H1 (cell line): Measurements from ENCODE around the gene ENTR1. TPM values are rescaled to one million over a fixed set of nuclear protein-coding genes. Genes with fewer than 3 reads are reported as not detected.

Experiments
- CTCF ChIA-PET: fragments of 300-600 bp; sonication (Branson Sonifier 250); formaldehyde crosslinking; loops from one replicate; lab custom pipeline; 2021; ENCODE audit not compliant: partially characterized antibody; lab: Charles Lee
- POLR2A ChIA-PET: fragments of 300-600 bp; sonication (Branson Sonifier 250); formaldehyde crosslinking; loops from one replicate; lab custom pipeline; 2021; ENCODE audit warnings: inconsistent platforms; ENCODE audit not compliant: partially characterized antibody; lab: Charles Lee
- DNase-seq, 2 experiments: peaks; one replicate each; pipeline versions ENCODE4 v3.0.0 to v3.0.0-alpha.2; 2010 to 2022; ENCODE audit warnings: low spot score in 2 of 2, low read depth in 1 of 2, mixed read lengths in 1 of 2
- FAIRE-seq: peaks from 2 replicates; lab custom pipeline; 2011; peaks lifted over from hg19 to GRCh38; lab: Jason Lieb, UNC
- H2AFZ ChIP-seq: 2 replicates; pipeline ENCODE4 v1.8.1; 2012; ENCODE audit warnings: low read length, inconsistent platforms
- H2AK5ac ChIP-seq: 2 replicates; pipeline ENCODE4 v1.6.1; 2013; ENCODE audit warnings: low read depth, low read length
- H2BK120ac ChIP-seq: replicated peaks from 2 replicates; pipeline ENCODE3; 2013; ENCODE audit warnings: low read depth, low read length, inconsistent platforms
- H2BK12ac ChIP-seq: 2 replicates; pipeline ENCODE4 v1.6.1; 2013; ENCODE audit warnings: low read depth, low read length
- H2BK15ac ChIP-seq: 2 replicates; pipeline ENCODE4 v1.6.1; 2013; ENCODE audit warnings: low read length
- H2BK20ac ChIP-seq: 2 replicates; pipeline ENCODE4 v1.6.1; 2013; ENCODE audit warnings: low read length
- H2BK5ac ChIP-seq: 2 replicates; pipeline ENCODE4 v1.6.1; 2013; ENCODE audit warnings: low read depth, low read length
- H3K14ac ChIP-seq: 2 replicates; pipeline ENCODE4 v1.6.1; 2013; ENCODE audit warnings: inconsistent platforms; ENCODE audit not compliant: insufficient read length
- H3K18ac ChIP-seq: 2 replicates; pipeline ENCODE4 v1.6.1; 2013; ENCODE audit warnings: low read length; ENCODE audit errors: extremely low read depth
- H3K23ac ChIP-seq: 2 replicates; pipeline ENCODE4 v1.6.1; 2013; ENCODE audit warnings: inconsistent platforms; ENCODE audit not compliant: insufficient read length
- H3K23me2 ChIP-seq: 2 replicates; pipeline ENCODE4 v1.6.1; 2013; ENCODE audit warnings: low read depth, low read length
- H3K27ac ChIP-seq: 2 replicates; pipeline ENCODE4 v1.6.1; 2011; ENCODE audit warnings: low read depth, low read length, inconsistent platforms
- H3K27me3 ChIP-seq, 4 experiments: replicated peaks in 1 of 4; 1 replicate in 1 of 4; 2 replicates in 3 of 4; pipeline versions ENCODE4 v1.6.1 to v1.8.1; 2011 to 2013; ENCODE audit warnings: low read length in 3 of 4, mild to moderate bottlenecking in 3 of 4, inconsistent platforms in 2 of 4, mixed read lengths in 2 of 4, moderate library complexity in 1 of 4; ENCODE audit not compliant: control insufficient read depth in 3 of 4, insufficient read depth in 3 of 4; ENCODE audit errors: extremely low read depth in 1 of 4
- H3K36me3 ChIP-seq, 4 experiments: 2 replicates each; pipeline versions ENCODE4 v1.6.1 to v1.8.1; 2011 to 2013; ENCODE audit warnings: mild to moderate bottlenecking in 4 of 4, low read length in 3 of 4, moderate library complexity in 2 of 4, control low read depth in 1 of 4, inconsistent platforms in 1 of 4; ENCODE audit not compliant: insufficient read depth in 4 of 4, control insufficient read depth in 2 of 4
- H3K4ac ChIP-seq: replicated peaks from 2 replicates; pipeline ENCODE3; 2013; ENCODE audit warnings: low read length, low read depth, mixed read lengths, inconsistent platforms; ENCODE audit not compliant: insufficient read length
- H3K4me1 ChIP-seq, 4 experiments: replicated peaks in 1 of 4; 1 replicate in 1 of 4; 2 replicates in 3 of 4; pipeline versions ENCODE4 v1.6.1 to v1.8.1; 2011 to 2013; ENCODE audit warnings: low read length in 3 of 4, inconsistent platforms in 2 of 4, mixed read lengths in 1 of 4; ENCODE audit not compliant: insufficient read depth in 4 of 4, control insufficient read depth in 3 of 4
- H3K4me2 ChIP-seq, 2 experiments: 2 replicates each; pipeline versions ENCODE4 v1.6.1 to v1.8.1; 2011 to 2013; ENCODE audit warnings: low read depth in 2 of 2, low read length in 2 of 2, control low read depth in 1 of 2, inconsistent platforms in 1 of 2, mild to moderate bottlenecking in 1 of 2; ENCODE audit not compliant: insufficient read depth in 1 of 2
- H3K4me3 ChIP-seq, 4 experiments: fragments of 200-600, 300-600 bp in 1 of 4; sonication (generic), shearing (Covaris generic), sonication (Bioruptor Twin) in 1 of 4; 2 replicates each; pipeline versions ENCODE4 v1.5.1 to v1.8.1; 2011 to 2016; ENCODE audit warnings: low read length in 4 of 4, low read depth in 3 of 4, control low read depth in 2 of 4, inconsistent platforms in 2 of 4, mild to moderate bottlenecking in 2 of 4, mixed read lengths in 1 of 4, moderate library complexity in 1 of 4; ENCODE audit not compliant: insufficient read depth in 2 of 4; ENCODE audit errors: extremely low read depth in 1 of 4
- H3K56ac ChIP-seq: replicated peaks from 2 replicates; pipeline ENCODE3; 2013; ENCODE audit warnings: low read depth, mild to moderate bottlenecking, mixed read lengths, low read length, inconsistent platforms; ENCODE audit not compliant: insufficient read length
- H3K79me1 ChIP-seq: 2 replicates; pipeline ENCODE4 v1.6.1; 2013; ENCODE audit warnings: low read depth, low read length, control low read depth
- H3K79me2 ChIP-seq, 2 experiments: 2 replicates each; pipeline versions ENCODE4 v1.6.1 to v1.8.1; 2012 to 2013; ENCODE audit warnings: low read length in 2 of 2, mild to moderate bottlenecking in 2 of 2, inconsistent platforms in 1 of 2; ENCODE audit not compliant: insufficient read depth in 2 of 2, control insufficient read depth in 1 of 2
- H3K9ac ChIP-seq, 4 experiments: replicated peaks in 1 of 4; 1 replicate in 1 of 4; 2 replicates in 3 of 4; pipeline versions ENCODE4 v1.6.1 to v1.8.1; 2011 to 2013; ENCODE audit warnings: low read depth in 3 of 4, low read length in 3 of 4, control low read depth in 2 of 4, mild to moderate bottlenecking in 2 of 4, moderate library complexity in 2 of 4, inconsistent platforms in 1 of 4; ENCODE audit errors: extremely low read depth in 1 of 4
- H3K9me3 ChIP-seq, 2 experiments: 2 replicates each; pipeline versions ENCODE4 v1.6.1 to v1.8.1; 2012 to 2013; ENCODE audit warnings: mild to moderate bottlenecking in 2 of 2, moderate library complexity in 2 of 2, control low read depth in 1 of 2, inconsistent platforms in 1 of 2, low read depth in 1 of 2, low read length in 1 of 2, mixed read lengths in 1 of 2; ENCODE audit not compliant: insufficient read depth in 2 of 2
- H4K20me1 ChIP-seq, 2 experiments: replicated peaks in 1 of 2; 2 replicates each; pipeline versions ENCODE3 to v1.8.1; 2011 to 2013; ENCODE audit warnings: inconsistent platforms in 2 of 2, low read length in 2 of 2, mild to moderate bottlenecking in 1 of 2; ENCODE audit not compliant: insufficient read depth in 2 of 2, control insufficient read depth in 1 of 2
- H4K5ac ChIP-seq: 2 replicates; pipeline ENCODE4 v1.6.1; 2013; ENCODE audit warnings: low read length, low read depth, mixed read lengths, inconsistent platforms; ENCODE audit not compliant: insufficient read length
- H4K8ac ChIP-seq: 2 replicates; pipeline ENCODE4 v1.8.0; 2013; ENCODE audit warnings: mild to moderate bottlenecking, moderate library complexity, low read length, inconsistent platforms; ENCODE audit not compliant: insufficient read depth; ENCODE audit errors: extremely low read depth
- H4K91ac ChIP-seq: replicated peaks from 2 replicates; pipeline ENCODE3; 2013; ENCODE audit warnings: low read length, mixed read lengths, inconsistent platforms; ENCODE audit not compliant: insufficient read length
- POLR2AphosphoS5 ChIP-seq: IDR thresholded peaks from 2 replicates; pipeline ENCODE4 v1.6.1; 2011; ENCODE audit warnings: low read depth, low read length
- TAF7 ChIP-seq: optimal IDR thresholded peaks from 2 replicates; pipeline ENCODE3; 2011; ENCODE audit warnings: low read depth, mild to moderate bottlenecking, inconsistent platforms, low read length, moderate library complexity, borderline replicate concordance
- TCF12 ChIP-seq: IDR thresholded peaks from 2 replicates; pipeline ENCODE4 v1.6.1; 2011; ENCODE audit warnings: low read depth, mild to moderate bottlenecking, low read length
- WGBS, 2 experiments: shearing (Covaris generic) in 1 of 2; methylation state at CpG; one replicate each; pipeline versions ENCODE4 v1.1.6 to v1.1.7; 2013 to 2015; ENCODE audit warnings: low lambda C conversion rate in 2 of 2, mixed read lengths in 2 of 2, inconsistent platforms in 1 of 2, low coverage in 1 of 2, missing lambda C conversion rate in 1 of 2; ENCODE audit not compliant: insufficient replicate concordance in 2 of 2, insufficient coverage in 1 of 2, insufficient read length in 1 of 2; ENCODE audit errors: extremely low coverage in 1 of 2, missing lambda C conversion rate in 1 of 2; 5-methylcytosine and 5-hydroxymethylcytosine counted together
- polyA plus RNA-seq, 7 experiments: library from polyadenylated mRNA; depleted of rRNA in 3 of 7; stranded (reverse) in 5 of 7; unstranded in 2 of 7; fragments of >200 nt in 5 of 7; fragments of 200-250 nt in 2 of 7; gene quantifications; 1 replicate in 5 of 7; 2 replicates in 1 of 7; 4 replicates in 1 of 7; pipeline versions ENCODE4 v1.2.1 to v1.2.3, GENCODE V29; 2011 to 2013; ENCODE audit warnings: missing spikeins in 2 of 7, mixed read lengths in 2 of 7
- total RNA-seq: library from RNA; stranded (reverse); fragmentation: NEBNext Ultra II Directional; extraction: Animal tissue kit (Norgen Biotek cat#: 25700); gene quantifications from 2 replicates; pipeline ENCODE4 v1.2.1, GENCODE V29; 2021
- TF ChIP-seq, protein P1 (sequence below): IDR thresholded peaks from 2 replicates; pipeline ENCODE4 v1.6.1; 2012; ENCODE audit warnings: low read length, inconsistent platforms
- TF ChIP-seq, protein P2 (sequence below), 3 experiments: IDR thresholded peaks; 1 replicate in 2 of 3; 2 replicates in 1 of 3; pipeline versions ENCODE4 v1.5.1 to v1.6.1; 2011; ENCODE audit warnings: low read length in 3 of 3, mild to moderate bottlenecking in 3 of 3, inconsistent platforms in 2 of 3, low read depth in 1 of 3, moderate library complexity in 1 of 3; ENCODE audit not compliant: insufficient read depth in 1 of 3; ENCODE audit errors: control extremely low read depth in 1 of 3

The ENTR1 gene
- total and polyA plus RNA-seq, 2 of the 8 experiments (the other 6 are each of a cell fraction or from before 2014, with no cell fraction given), result 65.2 to 102 TPM

DNA sequence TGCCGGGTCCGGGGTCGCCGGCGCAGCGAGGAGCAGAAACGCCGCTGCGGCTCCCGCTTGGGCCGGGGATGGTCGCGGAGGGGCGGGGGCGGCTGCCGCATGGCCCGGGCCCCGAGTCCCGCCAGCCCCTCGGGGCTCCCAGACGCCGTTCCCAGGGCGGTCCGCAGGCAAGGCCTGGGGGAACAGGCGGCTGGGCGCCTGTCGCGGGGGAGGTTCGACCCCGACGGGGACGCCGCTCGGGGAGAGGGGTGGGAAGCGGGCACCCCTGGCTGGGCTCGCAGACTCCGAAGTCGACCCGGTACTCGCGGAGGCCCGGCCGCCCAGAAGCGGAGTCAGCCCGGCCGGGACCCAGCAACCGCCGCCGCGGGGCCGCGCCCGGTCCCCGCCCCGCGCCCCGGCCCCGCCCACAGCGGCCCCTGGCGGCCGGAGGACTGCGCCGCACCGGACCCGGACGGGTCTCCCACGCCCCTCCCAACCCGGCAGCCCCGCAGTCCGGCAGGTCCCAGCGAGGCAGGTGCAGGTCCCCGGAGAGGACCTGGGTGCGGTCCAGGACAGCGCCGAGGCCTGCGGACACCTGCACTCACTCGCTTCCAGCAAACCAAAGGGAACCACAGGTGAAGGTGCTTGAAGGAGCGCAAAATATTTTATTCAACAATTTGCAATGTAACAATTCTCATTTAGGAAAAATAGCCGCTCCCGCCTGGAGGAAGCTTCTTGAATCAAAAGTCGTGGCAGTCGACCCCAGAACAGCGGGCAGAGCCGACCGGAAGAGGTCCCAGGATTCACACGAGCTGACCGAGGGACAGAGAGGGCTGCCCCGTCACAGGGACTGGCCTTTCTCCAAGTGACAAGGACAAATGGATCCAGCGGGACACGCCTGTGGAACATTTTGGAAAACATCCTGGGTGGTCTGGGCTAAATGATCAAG lies 29.3 kb upstream of the ENTR1 start, which contains the start of gene INPP5E:
Gene INPP5E (minus strand): TSS at position 365 of the 928 bp plus-strand sequence. CDS start 426 bp downstream, outside the sequence.
- 64% methylated on average over 23 of the region's 90 CpGs; no CpG with 5 or more reads in 1 of the 2 experiments for WGBS, 2 experiments
- Histone ChIP-seq H3K79me2 (peaks cover 0 to 24% of the 10 kb centered on the region in 2 experiments; a peak in 1 of 4 replicates), H4K8ac (peak within 1 kb of the TSS; percentile 91; the same call in 1 of the 2 replicates), H3K27me3 (peaks cover 0 to 2% (median 0%) of the 10 kb centered on the region in 4 experiments; a peak in 2 of 7 replicates), H3K79me1 (peaks cover 13% of the 10 kb centered on the region), H3K27ac (no peak within 1 kb of the TSS; the same call in 1 of the 2 replicates), H3K23me2 (peaks cover 9% of the 10 kb centered on the region; the same call in 1 of the 2 replicates), H3K4me1 (peaks cover 0 to 7% (median 3%) of the 10 kb centered on the region in 4 experiments; a peak in 1 of 7 replicates), H3K4me3 (peak within 1 kb of the TSS; percentile 74 to 89 (median 76)), H3K18ac (no peak within 1 kb of the TSS; the same call in none of the 2 replicates), H3K4me2 (peak within 1 kb of the TSS; percentile 93 to 96), H2BK20ac (no peak within 1 kb of the TSS), H4K20me1 (peaks cover 18 to 32% of the 10 kb centered on the region in 2 experiments), H2BK12ac (no peak within 1 kb of the TSS), H4K91ac (no peak within 1 kb of the TSS), H2AK5ac (no peak within 1 kb of the TSS), H3K9me3 (no peaks in the 10 kb centered on the region), H2BK15ac (no peak within 1 kb of the TSS), H3K9ac (peak within 1 kb of the TSS in 3 of 4 experiments; percentile 51 to 74 (median 67); a peak in 5 of 7 replicates), H3K14ac (no peak within 1 kb of the TSS), H3K4ac (no peak within 1 kb of the TSS), H3K56ac (no peak within 1 kb of the TSS), H4K5ac (no peak within 1 kb of the TSS), H3K36me3 (peaks cover 2 to 12% (median 9%) of the 10 kb centered on the region in 4 experiments; a peak in 5 of 8 replicates), H3K23ac (no peak within 1 kb of the TSS), H2BK120ac (no peak within 1 kb of the TSS), H2AFZ (no peak within 1 kb of the TSS), H2BK5ac (no peak within 1 kb of the TSS)
- DNase-seq (peak; percentile 21 to 98), FAIRE-seq (no peak)
- ChIA-PET POLR2A (interaction anchor here (0.7 to 2.4 kb wide), 16 partner anchors 8 to 206 kb away, joined by 3 to 15 read pairs (median 5); partner anchors contain the start of genes CARD9, ENTR1, PMPCA and SNAPC4), CTCF (interaction anchor here (0.6 to 2.4 kb wide), 16 partner anchors 9 to 204 kb away, joined by 3 to 12 read pairs (median 3); no protein-coding TSS in a partner anchor)
- TF ChIP-seq, protein P1, sequence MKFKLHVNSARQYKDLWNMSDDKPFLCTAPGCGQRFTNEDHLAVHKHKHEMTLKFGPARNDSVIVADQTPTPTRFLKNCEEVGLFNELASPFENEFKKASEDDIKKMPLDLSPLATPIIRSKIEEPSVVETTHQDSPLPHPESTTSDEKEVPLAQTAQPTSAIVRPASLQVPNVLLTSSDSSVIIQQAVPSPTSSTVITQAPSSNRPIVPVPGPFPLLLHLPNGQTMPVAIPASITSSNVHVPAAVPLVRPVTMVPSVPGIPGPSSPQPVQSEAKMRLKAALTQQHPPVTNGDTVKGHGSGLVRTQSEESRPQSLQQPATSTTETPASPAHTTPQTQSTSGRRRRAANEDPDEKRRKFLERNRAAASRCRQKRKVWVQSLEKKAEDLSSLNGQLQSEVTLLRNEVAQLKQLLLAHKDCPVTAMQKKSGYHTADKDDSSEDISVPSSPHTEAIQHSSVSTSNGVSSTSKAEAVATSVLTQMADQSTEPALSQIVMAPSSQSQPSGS, result 0 out of 2 replicates have a peak, but pooled peaks have one; percentile 35
- TF ChIP-seq TCF12 (0 out of 2 replicates have a peak, but pooled peaks have one; percentile 6), TAF7 (peak; percentile 57), POLR2AphosphoS5 (0 out of 2 replicates have a peak, but pooled peaks have one; percentile 35)
- TF ChIP-seq, protein P2, sequence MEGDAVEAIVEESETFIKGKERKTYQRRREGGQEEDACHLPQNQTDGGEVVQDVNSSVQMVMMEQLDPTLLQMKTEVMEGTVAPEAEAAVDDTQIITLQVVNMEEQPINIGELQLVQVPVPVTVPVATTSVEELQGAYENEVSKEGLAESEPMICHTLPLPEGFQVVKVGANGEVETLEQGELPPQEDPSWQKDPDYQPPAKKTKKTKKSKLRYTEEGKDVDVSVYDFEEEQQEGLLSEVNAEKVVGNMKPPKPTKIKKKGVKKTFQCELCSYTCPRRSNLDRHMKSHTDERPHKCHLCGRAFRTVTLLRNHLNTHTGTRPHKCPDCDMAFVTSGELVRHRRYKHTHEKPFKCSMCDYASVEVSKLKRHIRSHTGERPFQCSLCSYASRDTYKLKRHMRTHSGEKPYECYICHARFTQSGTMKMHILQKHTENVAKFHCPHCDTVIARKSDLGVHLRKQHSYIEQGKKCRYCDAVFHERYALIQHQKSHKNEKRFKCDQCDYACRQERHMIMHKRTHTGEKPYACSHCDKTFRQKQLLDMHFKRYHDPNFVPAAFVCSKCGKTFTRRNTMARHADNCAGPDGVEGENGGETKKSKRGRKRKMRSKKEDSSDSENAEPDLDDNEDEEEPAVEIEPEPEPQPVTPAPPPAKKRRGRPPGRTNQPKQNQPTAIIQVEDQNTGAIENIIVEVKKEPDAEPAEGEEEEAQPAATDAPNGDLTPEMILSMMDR (IDR thresholded peaks at IDR 0.05; ENCODE audit: control extremely low read depth in 1 of 3, insufficient read depth in 1 of 3, low read depth in 1 of 3, low read length in 3 of 3), result peak in 2 of 3 experiments; percentile 66 to 73; a peak in 3 of 4 replicates
